Measurements from ENCODE around the gene COL5A2.

COL5A2 gene

GRCh38 chr2:189069855-189070619, 109.5 kb downstream of the COL5A2 start:
- no peaks in the 10 kb centered on the region for H3K9me3 ChIP-seq (ENCODE audit: control insufficient read depth, low read depth, low read length)
- no peaks in the 10 kb centered on the region for H3K27me3 ChIP-seq (ENCODE audit: control insufficient read depth, insufficient read depth, low read length)
- H3K9ac ChIP-seq (ENCODE audit: low read length) = no peak overlapping the region
- H3K4me1 ChIP-seq (ENCODE audit: control insufficient read depth, low read depth, low read length) = no peaks in the 10 kb centered on the region
- H3K4me3 ChIP-seq (ENCODE audit: low read length) = no peak overlapping the region
- H3K36me3 ChIP-seq (ENCODE audit: control insufficient read depth, low read depth, low read length) = no peaks in the 10 kb centered on the region
- H3K27ac ChIP-seq (ENCODE audit: low read length) = no peak overlapping the region

DNA sequence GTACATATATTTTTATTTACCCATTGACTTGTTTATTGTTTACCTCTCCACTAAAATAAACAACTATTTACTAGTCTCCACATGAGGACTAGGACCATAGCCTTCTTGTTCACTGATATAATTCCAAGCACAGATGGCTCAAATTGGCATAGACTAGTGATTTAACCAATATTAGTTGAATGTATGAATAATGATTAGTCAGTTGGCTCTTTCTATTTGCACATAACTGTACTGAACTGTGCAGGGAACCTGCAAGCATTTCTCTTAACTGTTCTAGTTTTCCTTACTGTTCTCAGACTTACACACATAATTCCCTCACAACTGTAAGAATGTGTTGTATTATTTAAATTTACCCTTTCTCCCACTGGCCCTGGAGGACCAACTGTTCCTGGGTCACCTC, 113.5 kb downstream of the COL5A2 start:
- no peaks in the 10 kb centered on the region for H3K9me3 ChIP-seq (ENCODE audit: control insufficient read depth, low read depth, low read length)
- no peaks in the 10 kb centered on the region for H3K4me1 ChIP-seq (ENCODE audit: control insufficient read depth, low read depth, low read length)
- H3K27me3 ChIP-seq (ENCODE audit: control insufficient read depth, insufficient read depth, low read length) = no peaks in the 10 kb centered on the region
- no peak overlapping the region for H3K27ac ChIP-seq (ENCODE audit: low read length)
- H3K9ac ChIP-seq (ENCODE audit: low read length) = no peak overlapping the region
- no peak overlapping the region for H3K4me3 ChIP-seq (ENCODE audit: low read length)
- H3K36me3 ChIP-seq (ENCODE audit: control insufficient read depth, low read depth, low read length) = no peaks in the 10 kb centered on the region

DNA sequence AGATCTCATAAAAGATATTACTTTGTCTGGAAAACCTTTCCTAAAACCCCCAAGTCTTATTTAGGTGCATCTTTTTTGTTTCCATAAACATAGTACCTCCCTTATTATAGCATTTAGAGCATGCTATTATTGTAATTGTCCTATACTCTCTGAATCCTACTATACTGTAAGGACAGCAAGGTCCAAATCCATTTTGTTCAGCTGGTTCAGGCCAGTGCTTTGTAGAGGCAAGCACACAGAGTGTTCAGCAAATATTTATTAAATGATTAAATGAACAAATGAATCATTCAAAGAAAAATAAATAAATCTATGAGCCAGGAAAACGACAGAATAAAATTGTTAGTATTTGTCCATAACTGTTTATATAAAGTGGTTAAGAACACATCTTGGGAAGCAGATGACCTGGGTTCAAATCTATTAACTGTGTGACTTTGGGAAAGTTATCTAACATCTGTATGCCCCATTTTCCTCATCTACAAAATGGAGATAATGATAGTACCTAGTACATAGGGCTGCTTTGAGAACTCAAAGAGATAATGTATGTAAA, 119.4 kb downstream of the COL5A2 start:
- no peak overlapping the region for H3K9ac ChIP-seq (ENCODE audit: low read length)
- no peaks in the 10 kb centered on the region for H3K4me1 ChIP-seq (ENCODE audit: control insufficient read depth, low read depth, low read length)
- no peak overlapping the region for H3K4me3 ChIP-seq (ENCODE audit: low read length)
- H3K27ac ChIP-seq (ENCODE audit: low read length) = no peak overlapping the region
- no peaks in the 10 kb centered on the region for H3K27me3 ChIP-seq (ENCODE audit: control insufficient read depth, insufficient read depth, low read length)
- no peaks in the 10 kb centered on the region for H3K9me3 ChIP-seq (ENCODE audit: control insufficient read depth, low read depth, low read length)
- H3K36me3 ChIP-seq (ENCODE audit: control insufficient read depth, low read depth, low read length) = no peaks in the 10 kb centered on the region

DNA sequence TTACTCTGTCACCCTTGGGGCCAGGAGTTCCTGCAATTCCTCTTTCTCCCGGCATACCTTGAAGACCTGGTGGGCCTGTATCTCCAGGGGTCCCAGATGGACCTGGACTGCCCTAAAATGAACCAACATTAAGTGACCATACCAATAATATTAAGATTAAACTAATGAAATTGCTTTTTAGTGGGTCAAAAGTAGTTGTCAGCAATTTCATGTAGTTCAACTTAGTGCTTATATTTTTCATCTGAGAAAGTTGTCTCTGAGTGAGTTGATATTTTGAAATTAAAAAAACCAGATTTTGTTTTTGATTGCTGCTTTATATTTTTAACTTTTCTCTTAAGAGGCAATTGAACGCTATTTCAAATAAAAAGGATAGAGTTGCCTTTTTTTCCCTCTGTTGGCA, 122.2 kb downstream of the COL5A2 start:
- H3K27ac ChIP-seq (ENCODE audit: low read length) = no peak overlapping the region
- H3K4me3 ChIP-seq (ENCODE audit: low read length) = no peak overlapping the region
- no peaks in the 10 kb centered on the region for H3K36me3 ChIP-seq (ENCODE audit: control insufficient read depth, low read depth, low read length)
- no peaks in the 10 kb centered on the region for H3K9me3 ChIP-seq (ENCODE audit: control insufficient read depth, low read depth, low read length)
- H3K9ac ChIP-seq (ENCODE audit: low read length) = no peak overlapping the region
- H3K4me1 ChIP-seq (ENCODE audit: control insufficient read depth, low read depth, low read length) = no peaks in the 10 kb centered on the region
- H3K27me3 ChIP-seq (ENCODE audit: control insufficient read depth, insufficient read depth, low read length) = no peaks in the 10 kb centered on the region

- H3K9ac ChIP-seq (ENCODE audit: low read length) = no peak overlapping the region
- H3K27ac ChIP-seq (ENCODE audit: low read length) = no peak overlapping the region
- H3K27me3 ChIP-seq (ENCODE audit: control insufficient read depth, insufficient read depth, low read length) = no peaks in the 10 kb centered on the region
- H3K4me3 ChIP-seq (ENCODE audit: low read length) = no peak overlapping the region
- no peaks in the 10 kb centered on the region for H3K9me3 ChIP-seq (ENCODE audit: control insufficient read depth, low read depth, low read length)
- H3K4me1 ChIP-seq (ENCODE audit: control insufficient read depth, low read depth, low read length) = no peaks in the 10 kb centered on the region
- H3K36me3 ChIP-seq (ENCODE audit: control insufficient read depth, low read depth, low read length) = no peaks in the 10 kb centered on the region
Observed at GRCh38 chr2:189056200-189057106, 123.1 kb downstream of the COL5A2 start.

DNA sequence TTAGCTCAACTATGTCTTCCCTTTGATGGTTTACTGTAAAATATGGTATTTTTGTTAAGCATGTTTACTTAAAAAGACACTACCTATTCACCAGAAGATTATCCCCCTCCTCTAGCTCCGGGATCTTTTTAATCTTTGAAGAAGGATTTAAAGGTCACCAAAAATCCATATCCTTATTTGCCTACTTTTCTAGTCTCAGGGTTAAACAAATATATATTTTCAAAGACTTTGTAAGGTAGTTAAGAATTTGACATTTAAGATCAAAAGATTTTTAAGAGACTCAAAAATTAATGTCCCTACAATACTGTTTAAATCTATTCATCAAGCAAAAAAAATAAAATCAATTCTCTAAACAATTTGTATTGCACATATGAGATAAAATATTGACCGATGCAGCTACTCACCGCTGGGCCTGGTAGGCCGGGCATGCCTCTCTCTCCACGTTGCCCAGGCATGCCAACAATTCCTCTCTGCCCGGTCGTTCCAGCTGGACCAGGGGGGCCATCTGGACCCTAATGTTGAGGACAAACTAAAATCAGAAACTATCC, 129.3 kb downstream of the COL5A2 start:
- no peak overlapping the region for H3K9ac ChIP-seq (ENCODE audit: low read length)
- H3K4me3 ChIP-seq (ENCODE audit: low read length) = no peak overlapping the region
- H3K27me3 ChIP-seq (ENCODE audit: control insufficient read depth, insufficient read depth, low read length) = no peaks in the 10 kb centered on the region
- H3K9me3 ChIP-seq (ENCODE audit: control insufficient read depth, low read depth, low read length) = no peaks in the 10 kb centered on the region
- no peak overlapping the region for H3K27ac ChIP-seq (ENCODE audit: low read length)
- H3K4me1 ChIP-seq (ENCODE audit: control insufficient read depth, low read depth, low read length) = no peaks in the 10 kb centered on the region
- H3K36me3 ChIP-seq (ENCODE audit: control insufficient read depth, low read depth, low read length) = no peaks in the 10 kb centered on the region

DNA sequence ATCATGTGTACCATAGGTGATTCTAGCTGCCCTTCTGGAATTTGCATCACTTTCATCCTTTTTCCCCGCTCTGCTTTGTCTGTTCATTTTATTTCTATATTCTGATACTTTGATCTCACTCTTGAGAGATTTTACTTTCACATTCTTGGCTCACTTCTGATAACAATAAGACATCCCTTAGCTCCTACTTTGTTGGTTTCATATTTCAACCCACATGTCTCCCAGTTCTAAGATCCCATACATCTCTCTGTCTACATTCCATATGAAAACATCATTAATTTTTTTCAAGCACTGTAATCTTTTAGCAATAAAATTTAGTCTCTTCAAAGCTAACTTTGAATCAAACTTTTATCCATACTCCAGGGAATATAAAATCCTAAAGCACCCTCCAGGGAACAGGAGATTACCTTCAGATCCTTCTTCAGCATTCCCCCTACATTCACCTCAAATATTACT, 129.8 kb downstream of the COL5A2 start:
- H3K9me3 ChIP-seq (ENCODE audit: control insufficient read depth, low read depth, low read length) = no peaks in the 10 kb centered on the region
- H3K27ac ChIP-seq (ENCODE audit: low read length) = no peak overlapping the region
- H3K9ac ChIP-seq (ENCODE audit: low read length) = no peak overlapping the region
- H3K27me3 ChIP-seq (ENCODE audit: control insufficient read depth, insufficient read depth, low read length) = no peaks in the 10 kb centered on the region
- no peaks in the 10 kb centered on the region for H3K4me1 ChIP-seq (ENCODE audit: control insufficient read depth, low read depth, low read length)
- H3K36me3 ChIP-seq (ENCODE audit: control insufficient read depth, low read depth, low read length) = no peaks in the 10 kb centered on the region
- H3K4me3 ChIP-seq (ENCODE audit: low read length) = no peak overlapping the region

- H3K36me3 ChIP-seq (ENCODE audit: control insufficient read depth, low read depth, low read length) = no peaks in the 10 kb centered on the region
- H3K9me3 ChIP-seq (ENCODE audit: control insufficient read depth, low read depth, low read length) = no peaks in the 10 kb centered on the region
- no peak overlapping the region for H3K9ac ChIP-seq (ENCODE audit: low read length)
- H3K4me1 ChIP-seq (ENCODE audit: control insufficient read depth, low read depth, low read length) = no peaks in the 10 kb centered on the region
- H3K27ac ChIP-seq (ENCODE audit: low read length) = no peak overlapping the region
- H3K27me3 ChIP-seq (ENCODE audit: control insufficient read depth, insufficient read depth, low read length) = no peaks in the 10 kb centered on the region
- H3K4me3 ChIP-seq (ENCODE audit: low read length) = no peak overlapping the region
Observed at GRCh38 chr2:189048189-189048588, 131.4 kb downstream of the COL5A2 start.

GRCh38 chr2:189047171-189047888, 132.2 kb downstream of the COL5A2 start:
- H3K4me1 ChIP-seq (ENCODE audit: control insufficient read depth, low read depth, low read length) = no peaks in the 10 kb centered on the region
- H3K4me3 ChIP-seq (ENCODE audit: low read length) = no peak overlapping the region
- no peak overlapping the region for H3K27ac ChIP-seq (ENCODE audit: low read length)
- H3K9me3 ChIP-seq (ENCODE audit: control insufficient read depth, low read depth, low read length) = no peaks in the 10 kb centered on the region
- H3K36me3 ChIP-seq (ENCODE audit: control insufficient read depth, low read depth, low read length) = no peaks in the 10 kb centered on the region
- H3K27me3 ChIP-seq (ENCODE audit: control insufficient read depth, insufficient read depth, low read length) = no peaks in the 10 kb centered on the region
- no peak overlapping the region for H3K9ac ChIP-seq (ENCODE audit: low read length)

GRCh38 chr2:189046320-189046719, 133.2 kb downstream of the COL5A2 start:
- no peaks in the 10 kb centered on the region for H3K9me3 ChIP-seq (ENCODE audit: control insufficient read depth, low read depth, low read length)
- H3K4me1 ChIP-seq (ENCODE audit: control insufficient read depth, low read depth, low read length) = no peaks in the 10 kb centered on the region
- peaks cover 2% of the 10 kb centered on the region for H3K36me3 ChIP-seq (ENCODE audit: control insufficient read depth, low read depth, low read length)
- H3K27ac ChIP-seq (ENCODE audit: low read length) = no peak overlapping the region
- no peak overlapping the region for H3K9ac ChIP-seq (ENCODE audit: low read length)
- H3K27me3 ChIP-seq (ENCODE audit: control insufficient read depth, insufficient read depth, low read length) = no peaks in the 10 kb centered on the region
- H3K4me3 ChIP-seq (ENCODE audit: low read length) = no peak overlapping the region

DNA sequence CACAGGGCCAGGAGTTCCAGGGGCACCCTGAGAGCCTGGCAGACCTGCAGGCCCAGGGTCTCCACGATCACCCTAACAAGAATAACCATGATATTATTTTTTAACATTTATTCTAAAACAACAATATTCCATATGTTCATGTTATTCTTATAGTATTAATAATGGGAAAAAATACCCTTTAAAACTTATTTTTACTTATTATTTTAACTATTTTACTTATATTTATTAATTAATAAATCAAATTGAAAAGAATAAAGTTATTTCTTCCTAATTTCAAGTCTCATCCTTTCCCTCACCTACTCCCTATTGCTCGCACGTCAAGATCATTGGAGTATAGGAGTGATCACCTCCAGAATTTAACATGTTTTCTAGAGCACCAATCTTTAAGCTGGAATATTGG, 133.7 kb downstream of the COL5A2 start:
- H3K27ac ChIP-seq (ENCODE audit: low read length) = no peak overlapping the region
- no peak overlapping the region for H3K4me3 ChIP-seq (ENCODE audit: low read length)
- H3K4me1 ChIP-seq (ENCODE audit: control insufficient read depth, low read depth, low read length) = no peaks in the 10 kb centered on the region

More for the DNA sequence above, 133.7 kb downstream of the COL5A2 start:
- H3K9ac ChIP-seq (ENCODE audit: low read length) = no peak overlapping the region
- H3K36me3 ChIP-seq (ENCODE audit: control insufficient read depth, low read depth, low read length) = peaks cover 3% of the 10 kb centered on the region
- H3K9me3 ChIP-seq (ENCODE audit: control insufficient read depth, low read depth, low read length) = no peaks in the 10 kb centered on the region
- H3K27me3 ChIP-seq (ENCODE audit: control insufficient read depth, insufficient read depth, low read length) = no peaks in the 10 kb centered on the region
